ENCODE results near the gene KIF21B. TPM values are rescaled to one million over a fixed set of nuclear protein-coding genes. Genes with fewer than 3 reads are reported as not detected.

KIF21B gene
- total and polyA plus RNA-seq, 2 of the 8 experiments (the other 6 are each of a cell fraction or from before 2014, with no cell fraction given) = 10.8 to 26.5 TPM

DNA sequence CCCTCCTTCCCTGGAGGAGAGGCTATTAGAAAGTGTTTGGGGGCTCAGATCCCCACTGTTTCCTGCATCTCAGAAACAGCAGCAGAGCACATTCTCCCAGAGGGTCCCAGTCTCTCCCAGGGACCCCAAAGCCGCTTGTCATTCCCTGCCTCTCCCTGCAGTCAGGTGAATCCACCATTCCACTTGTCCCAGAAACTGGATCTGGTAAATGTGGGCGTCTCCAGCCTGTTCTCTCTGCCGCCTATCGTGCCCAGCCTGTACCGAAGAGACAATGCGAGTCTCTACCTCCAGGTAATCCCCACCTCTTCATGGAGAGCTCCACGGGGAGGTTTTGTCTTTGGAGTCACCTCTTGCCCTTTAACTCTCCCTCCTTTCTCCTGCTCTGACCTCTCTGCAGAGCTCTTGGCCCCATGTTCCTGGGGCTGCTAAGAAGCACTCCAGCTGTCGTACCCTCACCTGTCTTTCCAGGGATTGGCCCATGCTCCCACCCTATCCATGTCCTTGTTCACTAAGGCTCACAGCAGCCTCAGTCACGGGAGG, 101.9 kb downstream of the KIF21B start:
- Histone ChIP-seq H2BK20ac (ENCODE audit: low read length) (no peak overlapping the region), H2AFZ (ENCODE audit: low read length) (no peak overlapping the region), H4K8ac (ENCODE audit: extremely low read depth, insufficient read depth, low read length) (no peak overlapping the region), H3K4me3 (ENCODE audit: extremely low read depth in 1 of 4, insufficient read depth in 2 of 4, low read depth in 3 of 4, low read length in 4 of 4) (no peak overlapping the region), H3K79me1 (ENCODE audit: low read depth, low read length) (no peaks in the 10 kb centered on the region), H3K56ac (replicated peaks; ENCODE audit: insufficient read length, low read depth, low read length) (no peak overlapping the region), H3K36me3 (ENCODE audit: control insufficient read depth in 2 of 4, insufficient read depth in 4 of 4, low read length in 3 of 4) (no peaks in the 10 kb centered on the region), H3K9ac (replicated peaks in 1 of 4; ENCODE audit: extremely low read depth in 1 of 4, low read depth in 3 of 4, low read length in 3 of 4) (no peak overlapping the region), H2BK5ac (ENCODE audit: low read depth, low read length) (no peak overlapping the region), H2BK15ac (ENCODE audit: low read length) (no peak overlapping the region), H3K4me2 (ENCODE audit: insufficient read depth in 1 of 2, low read depth in 2 of 2, low read length in 2 of 2) (no peak overlapping the region), H3K27ac (ENCODE audit: low read depth, low read length) (no peak overlapping the region), H3K27me3 (replicated peaks in 1 of 4; ENCODE audit: control insufficient read depth in 3 of 4, extremely low read depth in 1 of 4, insufficient read depth in 3 of 4, low read length in 3 of 4) (no peaks in the 10 kb centered on the region), H3K18ac (ENCODE audit: extremely low read depth, low read length) (no peak overlapping the region), H2AK5ac (ENCODE audit: low read depth, low read length) (no peak overlapping the region), H4K91ac (replicated peaks; ENCODE audit: insufficient read length, low read length) (no peak overlapping the region), H4K5ac (ENCODE audit: insufficient read length, low read depth, low read length) (no peak overlapping the region), H2BK12ac (ENCODE audit: low read depth, low read length) (no peak overlapping the region), H3K4ac (replicated peaks; ENCODE audit: insufficient read length, low read depth, low read length) (no peak overlapping the region), H3K23me2 (ENCODE audit: low read depth, low read length) (no peaks in the 10 kb centered on the region; the same call in 1 of the 2 replicates), H2BK120ac (replicated peaks; ENCODE audit: low read depth, low read length) (no peak overlapping the region), H3K79me2 (ENCODE audit: control insufficient read depth in 1 of 2, insufficient read depth in 2 of 2, low read length in 2 of 2) (no peaks in the 10 kb centered on the region), H3K23ac (ENCODE audit: insufficient read length) (no peak overlapping the region), H3K9me3 (ENCODE audit: insufficient read depth in 2 of 2, low read depth in 1 of 2, low read length in 1 of 2) (no peaks in the 10 kb centered on the region), H3K14ac (ENCODE audit: insufficient read length) (no peak overlapping the region), H4K20me1 (replicated peaks in 1 of 2; ENCODE audit: control insufficient read depth in 1 of 2, insufficient read depth in 2 of 2, low read length in 2 of 2) (no peaks in the 10 kb centered on the region), H3K4me1 (replicated peaks in 1 of 4; ENCODE audit: control insufficient read depth in 3 of 4, insufficient read depth in 4 of 4, low read length in 3 of 4) (peaks cover 0 to 5% (median 3%) of the 10 kb centered on the region in 4 experiments; a peak in 3 of 7 replicates)
- TF ChIP-seq KDM4A (IDR thresholded peaks at IDR 0.05; ENCODE audit: low read depth, low read length, severe bottlenecking) (no peak), HDAC2 (IDR thresholded peaks at IDR 0.05; ENCODE audit: borderline replicate concordance in 1 of 2, low read depth in 2 of 2, low read length in 2 of 2) (no peak), EZH2 (IDR thresholded peaks at IDR 0.05; ENCODE audit: low read depth, low read length, severe bottlenecking) (no peak), BCL11A (IDR thresholded peaks at IDR 0.05; ENCODE audit: low read depth in 2 of 2, low read length in 2 of 2) (no peak), EP300 (IDR thresholded peaks at IDR 0.05; ENCODE audit: borderline replicate concordance in 1 of 2, low read depth in 2 of 2, low read length in 2 of 2) (no peak), E2F6 (IDR thresholded peaks at IDR 0.05) (no peak), KDM5A (IDR thresholded peaks at IDR 0.05; ENCODE audit: low read length) (no peak)
- no peak for FAIRE-seq
- no peak for DNase-seq (ENCODE audit: low read depth in 1 of 2, low spot score in 2 of 2)
- POLR2A ChIA-PET (ENCODE audit: partially characterized antibody) = no interaction called here
- CTCF ChIA-PET (ENCODE audit: partially characterized antibody) = interaction anchor here (0.7 to 1.2 kb wide), 3 partner anchors 21 to 58 kb away, joined by 3 to 5 read pairs (median 3); no protein-coding TSS in a partner anchor
- WGBS, 2 experiments (ENCODE audit: extremely low coverage in 1 of 2, insufficient coverage in 1 of 2, insufficient read length in 1 of 2, insufficient replicate concordance in 2 of 2, low coverage in 1 of 2, low lambda C conversion rate in 2 of 2, missing lambda C conversion rate in 1 of 2) = 87% methylated on average over 9 of the region's 9 CpGs; no CpG with 5 or more reads in 1 of the 2 experiments
